Tibial artery (tissue), 4 donors: ENCODE data around the gene KCNH3.
A peak's percentile ranks its signal among the peaks of the same experiment; 100 is the strongest.

Source experiments
- DNase-seq, 2 donors: peaks; one replicate each; pipeline ENCODE4 v3.0.0-alpha.2; 2019
- H3K27ac ChIP-seq, 2 donors: fragments of 200-600 bp; sonication (generic) in 1 of 2; 1 replicate in 1 of 2; 2 replicates in 1 of 2; pipeline ENCODE4 v1.5.1; 2018 to 2019; ENCODE audit warnings: mild to moderate bottlenecking in 1 of 2
- H3K27me3 ChIP-seq, 2 donors: fragments of 200-600 bp; sonication (generic) in 1 of 2; one replicate each; pipeline versions ENCODE4 v1.5.1 to v1.6.0; 2016 to 2019
- H3K36me3 ChIP-seq, 3 donors: fragments of 200-600 bp; sonication (generic) in 2 of 3; one replicate each; pipeline ENCODE4 v1.5.1; 2016 to 2019; ENCODE audit warnings: mild to moderate bottlenecking in 2 of 3
- H3K4me1 ChIP-seq, 4 donors: fragments of 200-600 bp; sonication (generic) in 2 of 4; 1 replicate in 3 of 4; 2 replicates in 1 of 4; pipeline ENCODE4 v1.5.1; 2016 to 2019
- H3K4me3 ChIP-seq, 2 donors: fragments of 200-600 bp; sonication (generic) in 1 of 2; 1 replicate in 1 of 2; 2 replicates in 1 of 2; pipeline ENCODE4 v1.5.1; 2018 to 2019; ENCODE audit warnings: mild to moderate bottlenecking in 2 of 2
- H3K9me3 ChIP-seq, 3 donors: fragments of 200-600 bp; sonication (generic) in 1 of 3; one replicate each; pipeline ENCODE4 v1.5.1; 2016 to 2019
- CTCF ChIP-seq, 2 experiments: fragments of 200-600 bp in 1 of 2; fragments of 450-650 bp in 1 of 2; IDR thresholded peaks; one replicate each; pipeline ENCODE4 v1.5.1; 2017 to 2019; ENCODE audit warnings: antibody characterized with exemption in 2 of 2, mild to moderate bottlenecking in 1 of 2, moderate library complexity in 1 of 2
- intact Hi-C: fragments of 100-400 bp; cut with DNase I; formaldehyde crosslinking; loops from one replicate; pipeline ENCODE4 v1.15.0; 2023; ENCODE audit warnings: low total_unique reads

KCNH3 gene

GRCh38 chr12:49562831-49563230, 24.0 kb downstream of the KCNH3 start:
- no peaks in the 10 kb centered on the region for H3K9me3 ChIP-seq

GRCh38 chr12:49563951-49564685, 25.3 kb downstream of the KCNH3 start:
- H3K27ac ChIP-seq, result no peak overlapping the region
- H3K27me3 ChIP-seq, result no peaks in the 10 kb centered on the region
- H3K9me3 ChIP-seq, result no peaks in the 10 kb centered on the region
- no peak for DNase-seq
- intact Hi-C loops, result no loop called here
- H3K4me1 ChIP-seq, result peaks cover 0 to 24% (median 20%) of the 10 kb centered on the region in 4 donors
- no peak for TF ChIP-seq CTCF (IDR thresholded peaks at IDR 0.05)
- no peak overlapping the region for H3K4me3 ChIP-seq
- H3K36me3 ChIP-seq, result peaks cover 54 to 74% (median 56%) of the 10 kb centered on the region in 3 donors

More at GRCh38 chr12:49562831-49563230, 24.0 kb downstream of the KCNH3 start:
- Histone ChIP-seq H3K27ac (no peak overlapping the region), H3K4me3 (no peak overlapping the region), H3K4me1 (peaks cover 0 to 18% (median 17%) of the 10 kb centered on the region in 4 donors), H3K27me3 (no peaks in the 10 kb centered on the region), H3K36me3 (peaks cover 66 to 86% (median 67%) of the 10 kb centered on the region in 3 donors)
- intact Hi-C loops, result no loop called here
- DNase-seq, result no peak
- TF ChIP-seq CTCF (IDR thresholded peaks at IDR 0.05), result no peak

GRCh38 chr12:49564686-49565405, 26.0 kb downstream of the KCNH3 start:
- Histone ChIP-seq H3K4me3 (no peak overlapping the region), H3K27ac (no peak overlapping the region), H3K36me3 (peaks cover 47 to 66% (median 49%) of the 10 kb centered on the region in 3 donors), H3K27me3 (no peaks in the 10 kb centered on the region), H3K4me1 (peaks cover 0 to 31% (median 24%) of the 10 kb centered on the region in 4 donors), H3K9me3 (no peaks in the 10 kb centered on the region)
- intact Hi-C loops, result no loop called here
- no peak for TF ChIP-seq CTCF (IDR thresholded peaks at IDR 0.05)
- no peak for DNase-seq

GRCh38 chr12:49565406-49566265, 26.8 kb downstream of the KCNH3 start:
- peaks cover 39 to 58% (median 41%) of the 10 kb centered on the region in 3 donors for H3K36me3 ChIP-seq
- no peak overlapping the region for H3K27ac ChIP-seq
- intact Hi-C loops, result no loop called here
- TF ChIP-seq CTCF (IDR thresholded peaks at IDR 0.05), result no peak
- no peaks in the 10 kb centered on the region for H3K27me3 ChIP-seq
- peak in 1 of 2 donors; percentile 32 for DNase-seq
- H3K9me3 ChIP-seq, result no peaks in the 10 kb centered on the region
- H3K4me3 ChIP-seq, result no peak overlapping the region
- peaks cover 0 to 39% (median 27%) of the 10 kb centered on the region in 4 donors for H3K4me1 ChIP-seq

GRCh38 chr12:49566361-49566760, 27.5 kb downstream of the KCNH3 start:
- no peak for TF ChIP-seq CTCF (IDR thresholded peaks at IDR 0.05)
- intact Hi-C loops, result no loop called here

More at GRCh38 chr12:49566361-49566760, 27.5 kb downstream of the KCNH3 start:
- Histone ChIP-seq H3K36me3 (peaks cover 34 to 51% (median 38%) of the 10 kb centered on the region in 3 donors), H3K4me3 (no peak overlapping the region), H3K9me3 (no peaks in the 10 kb centered on the region), H3K27me3 (no peaks in the 10 kb centered on the region), H3K27ac (no peak overlapping the region), H3K4me1 (peaks cover 0 to 42% (median 30%) of the 10 kb centered on the region in 4 donors)
- DNase-seq, result peak in 1 of 2 donors; percentile 45
